ENCODE data around the gene DOCK3.

DOCK3 gene

DNA sequence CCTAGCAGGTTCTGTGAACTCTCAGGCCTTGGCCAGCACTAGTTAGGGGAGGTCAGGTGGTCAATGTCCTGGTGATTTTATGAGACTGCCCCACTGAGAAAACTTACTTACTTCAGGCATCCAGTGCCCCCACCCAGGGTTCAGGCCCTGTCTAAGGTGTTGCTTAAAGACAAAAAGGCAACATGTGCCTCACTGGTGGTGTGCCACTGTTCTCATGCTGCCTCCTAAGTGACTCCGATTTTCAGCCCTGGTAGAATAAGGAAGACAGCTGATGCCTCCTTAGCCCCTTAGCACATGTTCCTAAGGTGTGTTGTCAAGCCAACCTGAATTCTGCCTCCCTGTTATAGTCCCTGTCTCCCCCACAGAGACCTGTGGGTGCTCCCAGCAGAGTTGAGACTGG lies 721.7 kb downstream of the DOCK3 start:
- no peak overlapping the region for H3K4me3 ChIP-seq (ENCODE audit: low read depth, low read length)
- DNase-seq (ENCODE audit: low read depth): no peak
- no peak for TF ChIP-seq CTCF (conservative IDR thresholded peaks at IDR 0.05; ENCODE audit: low read depth, low read length)

- DNase-seq (ENCODE audit: low read depth): no peak
- no peak for TF ChIP-seq CTCF (conservative IDR thresholded peaks at IDR 0.05; ENCODE audit: low read depth, low read length)
- H3K4me3 ChIP-seq (ENCODE audit: low read depth, low read length): no peak overlapping the region
These were observed 722.7 kb downstream of the DOCK3 start for GRCh38 chr3:51397392-51397791.

- no peak overlapping the region for H3K4me3 ChIP-seq (ENCODE audit: low read depth, low read length)
- DNase-seq (ENCODE audit: low read depth): no peak
- no peak for TF ChIP-seq CTCF (conservative IDR thresholded peaks at IDR 0.05; ENCODE audit: low read depth, low read length)
These were observed 724.0 kb downstream of the DOCK3 start for GRCh38 chr3:51398595-51399310.

- no peak for DNase-seq (ENCODE audit: low read depth)
- H3K4me3 ChIP-seq (ENCODE audit: low read depth, low read length): no peak overlapping the region
- no peak for TF ChIP-seq CTCF (conservative IDR thresholded peaks at IDR 0.05; ENCODE audit: low read depth, low read length)
These were observed 725.4 kb downstream of the DOCK3 start for GRCh38 chr3:51400166-51400565.

GRCh38 chr3:51401735-51402134 lies 727.0 kb downstream of the DOCK3 start:
- no peak for DNase-seq (ENCODE audit: low read depth)
- TF ChIP-seq CTCF (conservative IDR thresholded peaks at IDR 0.05; ENCODE audit: low read depth, low read length): no peak
- no peak overlapping the region for H3K4me3 ChIP-seq (ENCODE audit: low read depth, low read length)

- no peak overlapping the region for H3K4me3 ChIP-seq (ENCODE audit: low read depth, low read length)
- no peak for DNase-seq (ENCODE audit: low read depth)
- TF ChIP-seq CTCF (conservative IDR thresholded peaks at IDR 0.05; ENCODE audit: low read depth, low read length): no peak
These were observed 728.9 kb downstream of the DOCK3 start for GRCh38 chr3:51403675-51404074.

DNA sequence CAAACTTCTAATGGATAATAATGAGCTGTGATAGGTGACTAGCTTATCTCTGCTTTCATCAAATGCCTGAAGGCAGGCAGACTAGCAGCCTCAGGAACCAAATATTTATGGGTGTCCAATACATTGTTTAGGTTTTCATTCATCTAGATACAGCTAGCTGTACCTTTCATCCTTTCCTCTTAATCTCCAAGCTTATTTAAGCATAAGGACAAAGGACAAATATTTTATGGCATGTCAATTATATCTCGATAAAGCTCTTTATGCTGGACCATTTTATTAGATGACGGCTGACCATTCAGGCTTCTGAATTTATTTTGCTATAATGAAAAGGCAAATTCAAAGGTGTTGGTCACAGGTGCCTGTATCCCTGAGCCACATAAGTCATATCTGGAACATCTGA lies 733.3 kb downstream of the DOCK3 start:
- H3K4me3 ChIP-seq (ENCODE audit: low read depth, low read length): no peak overlapping the region
- DNase-seq (ENCODE audit: low read depth): no peak
- TF ChIP-seq CTCF (conservative IDR thresholded peaks at IDR 0.05; ENCODE audit: low read depth, low read length): no peak

All from choroid plexus epithelial cell (primary cell).